Measurements from ENCODE around the gene JADE3.
A peak's percentile ranks its signal among the peaks of the same experiment; 100 is the strongest.

The JADE3 gene

DNA sequence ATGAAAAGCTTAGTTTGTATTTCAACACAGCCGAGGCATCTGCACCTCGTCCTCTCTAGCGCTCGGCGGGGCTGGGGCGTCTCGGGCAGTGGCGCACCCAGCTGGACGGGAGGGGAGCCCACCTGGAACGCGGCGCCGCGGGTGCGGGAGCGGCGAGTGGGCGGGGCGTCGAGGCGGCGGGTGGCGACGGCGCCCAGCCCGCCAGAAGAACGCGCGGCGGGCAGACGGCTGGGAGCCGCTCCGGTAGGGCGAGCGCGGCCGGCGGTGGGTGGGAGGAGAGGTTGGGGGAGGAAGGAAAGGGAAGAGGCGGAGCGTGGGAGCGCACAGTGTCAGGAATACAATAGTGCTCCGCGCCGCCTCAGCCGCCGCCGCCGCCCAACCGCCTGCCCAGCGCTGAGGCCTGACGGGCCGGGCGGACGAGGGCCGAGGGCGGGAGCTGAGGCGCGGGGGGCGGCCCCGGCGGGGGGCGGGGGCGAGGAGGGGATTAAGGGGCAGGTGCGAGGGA lies at the start of gene JADE3:
Gene JADE3 (plus strand): TSS at position 324 of the 505 bp plus-strand sequence. CDS start 72,474 bp downstream, outside the sequence.
- Histone ChIP-seq H3K9me2 (replicated peaks; ENCODE audit: insufficient read depth, low read length) (no peaks in the 10 kb centered on the region), H3F3A (ENCODE audit: insufficient read depth) (peaks cover 7% of the 10 kb centered on the region; the same call in 1 of the 2 replicates), H2AFZ (ENCODE audit: low read depth, low read length, severe bottlenecking) (peak within 1 kb of the TSS; percentile 74), H3K36me3 (ENCODE audit: low read length) (no peaks in the 10 kb centered on the region), H3K27me3 (ENCODE audit: low read length) (no peaks in the 10 kb centered on the region), H3K27ac (ENCODE audit: low read depth, low read length) (no peak within 1 kb of the TSS), H3K4me3 (ENCODE audit: insufficient read depth, low read length, poor library complexity, severe bottlenecking) (peak within 1 kb of the TSS; percentile 62), H4K20me1 (ENCODE audit: low read depth, low read length) (no peaks in the 10 kb centered on the region), H3K9ac (ENCODE audit: low read length) (peak within 1 kb of the TSS; percentile 60), H3K79me2 (ENCODE audit: insufficient read depth, low read length) (no peaks in the 10 kb centered on the region), H3K9me3 (ENCODE audit: insufficient read depth, low read length) (no peaks in the 10 kb centered on the region), H3K4me2 (ENCODE audit: low read depth, low read length, poor library complexity, severe bottlenecking) (peak within 1 kb of the TSS; percentile 81)
- TF ChIP-seq, protein P1, sequence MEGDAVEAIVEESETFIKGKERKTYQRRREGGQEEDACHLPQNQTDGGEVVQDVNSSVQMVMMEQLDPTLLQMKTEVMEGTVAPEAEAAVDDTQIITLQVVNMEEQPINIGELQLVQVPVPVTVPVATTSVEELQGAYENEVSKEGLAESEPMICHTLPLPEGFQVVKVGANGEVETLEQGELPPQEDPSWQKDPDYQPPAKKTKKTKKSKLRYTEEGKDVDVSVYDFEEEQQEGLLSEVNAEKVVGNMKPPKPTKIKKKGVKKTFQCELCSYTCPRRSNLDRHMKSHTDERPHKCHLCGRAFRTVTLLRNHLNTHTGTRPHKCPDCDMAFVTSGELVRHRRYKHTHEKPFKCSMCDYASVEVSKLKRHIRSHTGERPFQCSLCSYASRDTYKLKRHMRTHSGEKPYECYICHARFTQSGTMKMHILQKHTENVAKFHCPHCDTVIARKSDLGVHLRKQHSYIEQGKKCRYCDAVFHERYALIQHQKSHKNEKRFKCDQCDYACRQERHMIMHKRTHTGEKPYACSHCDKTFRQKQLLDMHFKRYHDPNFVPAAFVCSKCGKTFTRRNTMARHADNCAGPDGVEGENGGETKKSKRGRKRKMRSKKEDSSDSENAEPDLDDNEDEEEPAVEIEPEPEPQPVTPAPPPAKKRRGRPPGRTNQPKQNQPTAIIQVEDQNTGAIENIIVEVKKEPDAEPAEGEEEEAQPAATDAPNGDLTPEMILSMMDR (IDR thresholded peaks at IDR 0.05; ENCODE audit: insufficient read depth, low read length, poor library complexity, severe bottlenecking): no peak
- TF ChIP-seq EZH2phosphoT487 (conservative IDR thresholded peaks at IDR 0.05; ENCODE audit: low read length): no peak

DNA sequence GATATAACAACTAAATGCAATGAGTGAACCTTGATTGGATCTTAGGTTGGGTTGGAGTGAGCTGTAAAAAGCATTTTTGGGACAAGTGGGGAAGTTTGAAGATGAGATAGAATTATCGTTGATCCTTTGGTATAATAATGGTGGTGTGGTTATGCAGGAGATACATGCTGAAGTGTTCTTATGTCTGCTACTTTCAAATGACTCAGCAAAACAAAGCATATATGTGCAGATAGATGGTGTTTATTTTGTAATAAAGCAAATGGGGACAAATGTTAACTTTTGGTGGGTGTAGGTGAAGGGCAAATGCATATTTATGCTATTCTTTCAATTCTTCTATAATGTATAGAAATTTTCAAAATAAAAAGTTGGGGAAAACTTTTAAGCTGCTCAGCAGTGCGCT lies 49.1 kb upstream of the JADE3 start:
- no peak overlapping the region for H3K4me2 ChIP-seq (ENCODE audit: low read depth, low read length, poor library complexity, severe bottlenecking)

DNA sequence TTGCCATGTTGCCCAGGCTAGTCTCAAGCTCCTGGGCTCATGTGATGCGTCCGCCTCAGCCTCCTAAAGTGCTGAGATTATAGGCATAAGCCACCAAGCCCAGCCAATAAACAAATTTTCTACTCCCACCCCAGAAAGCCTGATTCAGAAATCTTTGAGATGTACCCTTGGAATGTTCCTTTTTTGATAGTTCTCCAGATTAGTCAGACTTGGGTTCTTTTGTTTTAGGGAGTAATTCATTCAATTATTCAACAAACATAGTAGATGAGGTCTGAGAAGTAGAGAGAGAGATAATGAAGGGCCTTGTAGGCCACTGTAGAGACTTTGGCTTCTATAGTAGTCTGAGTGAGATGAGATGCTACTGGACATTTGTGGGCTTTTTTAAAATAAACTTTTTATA lies 47.6 kb upstream of the JADE3 start:
- Histone ChIP-seq H3K9me3 (ENCODE audit: insufficient read depth, low read length) (no peaks in the 10 kb centered on the region), H3F3A (ENCODE audit: insufficient read depth) (no peaks in the 10 kb centered on the region), H3K9ac (ENCODE audit: low read length) (no peak overlapping the region), H3K9me2 (replicated peaks; ENCODE audit: insufficient read depth, low read length) (no peaks in the 10 kb centered on the region), H3K4me3 (ENCODE audit: insufficient read depth, low read length, poor library complexity, severe bottlenecking) (no peak overlapping the region), H3K36me3 (ENCODE audit: low read length) (no peaks in the 10 kb centered on the region; the same call in 1 of the 2 replicates), H3K27ac (ENCODE audit: low read depth, low read length) (no peak overlapping the region), H3K4me2 (ENCODE audit: low read depth, low read length, poor library complexity, severe bottlenecking) (no peak overlapping the region), H4K20me1 (ENCODE audit: low read depth, low read length) (no peaks in the 10 kb centered on the region), H3K79me2 (ENCODE audit: insufficient read depth, low read length) (no peaks in the 10 kb centered on the region), H2AFZ (ENCODE audit: low read depth, low read length, severe bottlenecking) (no peak overlapping the region), H3K27me3 (ENCODE audit: low read length) (no peaks in the 10 kb centered on the region)
- TF ChIP-seq, protein P1 (IDR thresholded peaks at IDR 0.05; ENCODE audit: insufficient read depth, low read length, poor library complexity, severe bottlenecking): no peak
- no peak for TF ChIP-seq EZH2phosphoT487 (conservative IDR thresholded peaks at IDR 0.05; ENCODE audit: low read length)

More for the DNA sequence above, 49.1 kb upstream of the JADE3 start:
- H3K9ac ChIP-seq (ENCODE audit: low read length): no peak overlapping the region
- H4K20me1 ChIP-seq (ENCODE audit: low read depth, low read length): no peaks in the 10 kb centered on the region
- H3K4me3 ChIP-seq (ENCODE audit: insufficient read depth, low read length, poor library complexity, severe bottlenecking): no peak overlapping the region
- H3K79me2 ChIP-seq (ENCODE audit: insufficient read depth, low read length): no peaks in the 10 kb centered on the region
- no peaks in the 10 kb centered on the region for H3K9me2 ChIP-seq (replicated peaks; ENCODE audit: insufficient read depth, low read length)
- H3K27ac ChIP-seq (ENCODE audit: low read depth, low read length): no peak overlapping the region
- H2AFZ ChIP-seq (ENCODE audit: low read depth, low read length, severe bottlenecking): no peak overlapping the region
- no peaks in the 10 kb centered on the region for H3K27me3 ChIP-seq (ENCODE audit: low read length)
- H3K36me3 ChIP-seq (ENCODE audit: low read length): no peaks in the 10 kb centered on the region; the same call in 1 of the 2 replicates
- TF ChIP-seq, protein P1 (IDR thresholded peaks at IDR 0.05; ENCODE audit: insufficient read depth, low read length, poor library complexity, severe bottlenecking): no peak
- TF ChIP-seq EZH2phosphoT487 (conservative IDR thresholded peaks at IDR 0.05; ENCODE audit: low read length): no peak
- H3K9me3 ChIP-seq (ENCODE audit: insufficient read depth, low read length): no peaks in the 10 kb centered on the region
- H3F3A ChIP-seq (ENCODE audit: insufficient read depth): no peaks in the 10 kb centered on the region
